Neural cell (in vitro differentiated cells): Measurements from ENCODE around the gene CCL27. TPM values are rescaled to one million over a fixed set of nuclear protein-coding genes. Genes with fewer than 3 reads are reported as not detected.

Source experiments
- H2AFZ ChIP-seq: fragments of 200-600, 300-800 bp; sonication (generic), shearing (Covaris generic); 2 replicates; pipeline ENCODE4 v1.6.0; 2014; ENCODE audit warnings: low read depth, mild to moderate bottlenecking, antibody characterized with exemption, low read length, moderate library complexity
- H3F3A ChIP-seq: fragments of 200-600 bp; shearing (Covaris generic); 2 replicates; pipeline ENCODE4 v1.6.1; 2016; ENCODE audit warnings: mild to moderate bottlenecking, moderate library complexity, mixed read lengths, antibody characterized with exemption, low read length; ENCODE audit not compliant: insufficient read depth, poor library complexity, severe bottlenecking
- H3K27ac ChIP-seq: fragments of 200-600, 300-800 bp; sonication (generic), shearing (Covaris generic); 2 replicates; pipeline ENCODE4 v1.5.1; 2014; ENCODE audit warnings: mild to moderate bottlenecking, low read length, moderate library complexity
- H3K27me3 ChIP-seq: fragments of 300-800, 200-600 bp; sonication (generic), shearing (Covaris generic); 2 replicates; pipeline ENCODE4 v1.6.0; 2014; ENCODE audit warnings: mild to moderate bottlenecking, low read depth, low read length, moderate library complexity; ENCODE audit not compliant: insufficient read depth
- H3K36me3 ChIP-seq: fragments of 300-800, 200-600 bp; sonication (generic), shearing (Covaris generic); 2 replicates; pipeline ENCODE4 v1.5.1; 2014; ENCODE audit warnings: mild to moderate bottlenecking, antibody characterized with exemption, low read length, moderate library complexity; ENCODE audit not compliant: insufficient read depth
- H3K4me2 ChIP-seq: fragments of 300-800, 200-600 bp; sonication (generic), shearing (Covaris generic); 2 replicates; pipeline ENCODE4 v1.6.0; 2014; ENCODE audit warnings: mild to moderate bottlenecking, low read length
- H3K4me3 ChIP-seq: fragments of 300-800, 200-600 bp; sonication (generic), shearing (Covaris generic); 2 replicates; pipeline ENCODE4 v1.5.1; 2014; ENCODE audit warnings: mild to moderate bottlenecking, low read length, moderate library complexity
- H3K79me2 ChIP-seq: fragments of 200-600 bp; shearing (Covaris generic); replicated peaks from 2 replicates; pipeline ENCODE4 v1.6.0; 2014; ENCODE audit warnings: mild to moderate bottlenecking, low read length, moderate library complexity; ENCODE audit not compliant: insufficient read depth
- H3K9ac ChIP-seq: fragments of 300-800, 200-600 bp; sonication (generic), shearing (Covaris generic); 2 replicates; pipeline ENCODE4 v1.6.1; 2016; ENCODE audit warnings: mild to moderate bottlenecking, low read length, mixed read lengths
- H3K9me2 ChIP-seq: fragments of 200-600 bp; shearing (Covaris generic); 2 replicates; pipeline ENCODE4 v1.6.1; 2016; ENCODE audit warnings: mild to moderate bottlenecking, low read length, mixed read lengths; ENCODE audit not compliant: insufficient read depth
- H3K9me3 ChIP-seq: fragments of 200-600, 300-800 bp; sonication (generic), shearing (Covaris generic); 2 replicates; pipeline ENCODE4 v1.6.1; 2016; ENCODE audit warnings: mild to moderate bottlenecking, mixed run types, low read length, moderate library complexity, mixed read lengths
- H4K20me1 ChIP-seq: fragments of 200-600 bp; shearing (Covaris generic); 2 replicates; pipeline ENCODE4 v1.6.1; 2016; ENCODE audit warnings: mild to moderate bottlenecking, mixed run types; ENCODE audit not compliant: insufficient read depth
- EP300 ChIP-seq: fragments of 450-650 bp; conservative IDR thresholded peaks from 2 replicates; pipeline ENCODE4 v1.6.1; 2014; ENCODE audit warnings: antibody characterized with exemption, mild to moderate bottlenecking, moderate library complexity; ENCODE audit not compliant: poor library complexity, severe bottlenecking
- EZH2 ChIP-seq: fragments of 200-600, 300-800 bp; shearing (Covaris generic), sonication (generic); IDR thresholded peaks from 2 replicates; pipeline ENCODE4 v1.6.1; 2014; ENCODE audit warnings: antibody characterized with exemption, low read length, borderline replicate concordance, mild to moderate bottlenecking; ENCODE audit not compliant: insufficient read depth, poor library complexity, severe bottlenecking
- MXI1 ChIP-seq: fragments of 450-650 bp; conservative IDR thresholded peaks from 2 replicates; pipeline ENCODE4 v1.6.1; 2014; ENCODE audit warnings: antibody characterized with exemption, mild to moderate bottlenecking; ENCODE audit not compliant: poor library complexity, severe bottlenecking
- POLR2AphosphoS5 ChIP-seq: IDR thresholded peaks from 2 replicates; pipeline ENCODE4 v1.6.1; 2012
- RAD21 ChIP-seq: fragments of 450-650 bp; conservative IDR thresholded peaks from 2 replicates; pipeline ENCODE4 v1.6.1; 2014; ENCODE audit warnings: antibody characterized with exemption, mild to moderate bottlenecking, moderate library complexity
- SMC3 ChIP-seq: fragments of 450-650 bp; conservative IDR thresholded peaks from 2 replicates; pipeline ENCODE4 v1.6.1; 2014; ENCODE audit warnings: antibody characterized with exemption, mild to moderate bottlenecking, moderate library complexity; ENCODE audit not compliant: poor library complexity
- TAF1 ChIP-seq: IDR thresholded peaks from 2 replicates; pipeline ENCODE4 v1.6.1; 2012; ENCODE audit warnings: low read depth
- polyA plus RNA-seq: library from polyadenylated mRNA; depleted of rRNA; stranded (reverse); fragments of >200 nt; gene quantifications from 2 replicates; pipeline ENCODE4 v1.2.3, GENCODE V29; 2014
- TF ChIP-seq, protein P1 (sequence below): fragments of 450-650 bp; IDR thresholded peaks from 2 replicates; pipeline ENCODE4 v1.5.1; 2014; ENCODE audit warnings: antibody characterized with exemption, mild to moderate bottlenecking, moderate library complexity; ENCODE audit not compliant: poor library complexity, severe bottlenecking
- TF ChIP-seq, protein P2 (sequence below): IDR thresholded peaks from 2 replicates; pipeline ENCODE4 v1.6.1; 2012; ENCODE audit warnings: borderline replicate concordance

Gene CCL27
- polyA plus RNA-seq, 1 donor from 2014 or later: 0.82 TPM

DNA sequence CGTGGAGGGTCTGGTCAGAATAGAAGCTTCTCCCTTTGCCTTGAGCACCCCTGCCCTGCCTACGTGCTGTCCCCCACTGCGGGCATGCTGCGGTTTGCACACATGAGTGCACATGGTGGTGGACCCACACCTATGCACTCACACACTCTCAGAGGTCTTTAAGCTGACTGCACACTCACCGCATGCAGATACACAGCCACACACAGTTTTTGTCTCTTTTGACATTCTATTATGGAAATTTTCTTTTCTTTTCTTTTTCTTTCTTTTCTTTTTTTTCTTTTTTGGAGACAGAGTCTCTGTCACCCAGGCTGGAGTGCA lies 33.0 kb downstream of the CCL27 start:
- H3K4me3 ChIP-seq: peak overlapping the region; percentile 62
- H3K27ac ChIP-seq: no peak overlapping the region
- H3K36me3 ChIP-seq: no peaks in the 10 kb centered on the region
- TF ChIP-seq TAF1 (no peak), POLR2AphosphoS5 (no peak), RAD21 (no peak), SMC3 (no peak), EP300 (no peak), MXI1 (no peak), EZH2 (no peak)
- TF ChIP-seq, protein P1, sequence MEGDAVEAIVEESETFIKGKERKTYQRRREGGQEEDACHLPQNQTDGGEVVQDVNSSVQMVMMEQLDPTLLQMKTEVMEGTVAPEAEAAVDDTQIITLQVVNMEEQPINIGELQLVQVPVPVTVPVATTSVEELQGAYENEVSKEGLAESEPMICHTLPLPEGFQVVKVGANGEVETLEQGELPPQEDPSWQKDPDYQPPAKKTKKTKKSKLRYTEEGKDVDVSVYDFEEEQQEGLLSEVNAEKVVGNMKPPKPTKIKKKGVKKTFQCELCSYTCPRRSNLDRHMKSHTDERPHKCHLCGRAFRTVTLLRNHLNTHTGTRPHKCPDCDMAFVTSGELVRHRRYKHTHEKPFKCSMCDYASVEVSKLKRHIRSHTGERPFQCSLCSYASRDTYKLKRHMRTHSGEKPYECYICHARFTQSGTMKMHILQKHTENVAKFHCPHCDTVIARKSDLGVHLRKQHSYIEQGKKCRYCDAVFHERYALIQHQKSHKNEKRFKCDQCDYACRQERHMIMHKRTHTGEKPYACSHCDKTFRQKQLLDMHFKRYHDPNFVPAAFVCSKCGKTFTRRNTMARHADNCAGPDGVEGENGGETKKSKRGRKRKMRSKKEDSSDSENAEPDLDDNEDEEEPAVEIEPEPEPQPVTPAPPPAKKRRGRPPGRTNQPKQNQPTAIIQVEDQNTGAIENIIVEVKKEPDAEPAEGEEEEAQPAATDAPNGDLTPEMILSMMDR: no peak
- TF ChIP-seq, protein P2, sequence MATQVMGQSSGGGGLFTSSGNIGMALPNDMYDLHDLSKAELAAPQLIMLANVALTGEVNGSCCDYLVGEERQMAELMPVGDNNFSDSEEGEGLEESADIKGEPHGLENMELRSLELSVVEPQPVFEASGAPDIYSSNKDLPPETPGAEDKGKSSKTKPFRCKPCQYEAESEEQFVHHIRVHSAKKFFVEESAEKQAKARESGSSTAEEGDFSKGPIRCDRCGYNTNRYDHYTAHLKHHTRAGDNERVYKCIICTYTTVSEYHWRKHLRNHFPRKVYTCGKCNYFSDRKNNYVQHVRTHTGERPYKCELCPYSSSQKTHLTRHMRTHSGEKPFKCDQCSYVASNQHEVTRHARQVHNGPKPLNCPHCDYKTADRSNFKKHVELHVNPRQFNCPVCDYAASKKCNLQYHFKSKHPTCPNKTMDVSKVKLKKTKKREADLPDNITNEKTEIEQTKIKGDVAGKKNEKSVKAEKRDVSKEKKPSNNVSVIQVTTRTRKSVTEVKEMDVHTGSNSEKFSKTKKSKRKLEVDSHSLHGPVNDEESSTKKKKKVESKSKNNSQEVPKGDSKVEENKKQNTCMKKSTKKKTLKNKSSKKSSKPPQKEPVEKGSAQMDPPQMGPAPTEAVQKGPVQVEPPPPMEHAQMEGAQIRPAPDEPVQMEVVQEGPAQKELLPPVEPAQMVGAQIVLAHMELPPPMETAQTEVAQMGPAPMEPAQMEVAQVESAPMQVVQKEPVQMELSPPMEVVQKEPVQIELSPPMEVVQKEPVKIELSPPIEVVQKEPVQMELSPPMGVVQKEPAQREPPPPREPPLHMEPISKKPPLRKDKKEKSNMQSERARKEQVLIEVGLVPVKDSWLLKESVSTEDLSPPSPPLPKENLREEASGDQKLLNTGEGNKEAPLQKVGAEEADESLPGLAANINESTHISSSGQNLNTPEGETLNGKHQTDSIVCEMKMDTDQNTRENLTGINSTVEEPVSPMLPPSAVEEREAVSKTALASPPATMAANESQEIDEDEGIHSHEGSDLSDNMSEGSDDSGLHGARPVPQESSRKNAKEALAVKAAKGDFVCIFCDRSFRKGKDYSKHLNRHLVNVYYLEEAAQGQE: no peak
- H3K9ac ChIP-seq: no peak overlapping the region
- no peaks in the 10 kb centered on the region for H3F3A ChIP-seq
- H3K9me3 ChIP-seq: no peaks in the 10 kb centered on the region
- no peak overlapping the region for H2AFZ ChIP-seq
- H3K79me2 ChIP-seq: no peaks in the 10 kb centered on the region
- H3K9me2 ChIP-seq: no peaks in the 10 kb centered on the region
- H4K20me1 ChIP-seq: no peaks in the 10 kb centered on the region
- no peak overlapping the region for H3K4me2 ChIP-seq
- peaks cover 25% of the 10 kb centered on the region for H3K27me3 ChIP-seq

DNA sequence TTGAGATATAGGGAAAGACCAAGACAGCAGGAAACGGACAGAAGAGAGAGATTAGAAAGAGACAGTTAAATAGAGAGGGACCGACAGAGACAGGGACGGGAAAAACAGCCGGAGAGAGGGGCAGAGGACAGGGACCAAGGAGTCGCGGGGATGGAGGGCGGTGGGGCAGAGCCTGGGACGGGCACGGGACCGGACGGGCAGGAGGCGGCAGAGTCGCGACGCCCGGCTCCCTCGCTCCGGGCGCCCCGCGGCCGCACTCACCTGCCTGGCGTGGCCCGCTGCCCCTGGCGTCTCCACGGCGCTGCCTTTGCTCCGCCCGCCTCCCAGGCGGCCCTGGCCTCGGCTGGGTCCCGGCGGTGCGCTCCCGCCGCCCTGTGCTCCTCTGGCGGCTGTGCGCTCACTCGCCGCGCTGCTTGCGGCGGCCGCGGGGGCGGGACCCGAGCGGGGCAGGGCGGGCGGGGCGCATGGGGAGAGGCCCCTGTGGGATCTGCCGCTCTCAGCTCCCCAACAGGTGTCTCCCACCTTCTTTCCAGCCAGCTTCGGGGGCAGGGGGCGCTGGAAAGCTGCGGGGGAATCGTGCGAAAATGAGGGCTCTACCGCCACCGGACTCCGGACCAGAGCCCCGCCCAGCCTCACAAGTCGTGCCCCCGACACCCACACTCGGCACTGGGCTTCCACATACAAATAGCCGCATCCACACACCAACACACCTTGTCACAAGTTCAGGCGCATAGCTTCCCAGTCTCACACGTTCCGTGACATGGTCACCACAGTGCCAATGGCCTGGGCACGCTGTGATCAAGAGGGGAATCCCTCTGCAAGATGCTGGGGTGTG lies 33.6 kb downstream of the CCL27 start, which contains the start of gene ARID3C:
Gene ARID3C, minus strand, starts transcription at position 411 of the 835 bp plus-strand sequence. CDS start 1,052 bp downstream, outside the sequence.
- Histone ChIP-seq H3K4me2 (no peak within 1 kb of the TSS), H3K79me2 (no peaks in the 10 kb centered on the region), H3K36me3 (no peaks in the 10 kb centered on the region), H3K4me3 (peak within 1 kb of the TSS; percentile 62), H4K20me1 (no peaks in the 10 kb centered on the region), H3K27ac (no peak within 1 kb of the TSS), H3K9ac (peak within 1 kb of the TSS; percentile 49), H2AFZ (no peak within 1 kb of the TSS), H3K9me2 (no peaks in the 10 kb centered on the region), H3K27me3 (peaks cover 25% of the 10 kb centered on the region), H3F3A (no peaks in the 10 kb centered on the region), H3K9me3 (no peaks in the 10 kb centered on the region)
- no peak for TF ChIP-seq EP300
- no peak for TF ChIP-seq SMC3
- TF ChIP-seq EZH2: no peak
